ENCODE results near the gene ALG8. TPM values are rescaled to one million over a fixed set of nuclear protein-coding genes. Genes with fewer than 3 reads are reported as not detected.

Gene ALG8
- polyA plus RNA-seq, 1 donor (not counting 4 experiments of a cell fraction or from before 2014, with no cell fraction given) = 71.8 TPM

GRCh38 chr11:78150346-78150745 lies 10.9 kb upstream of the ALG8 start:
- no peaks in the 10 kb centered on the region for H4K20me1 ChIP-seq (ENCODE audit: control insufficient read depth, extremely low read depth, insufficient read depth, low read length)
- no peaks in the 10 kb centered on the region for H3K9me3 ChIP-seq (ENCODE audit: control insufficient read depth, low read depth, low read length)
- no peak overlapping the region for H3K27ac ChIP-seq (ENCODE audit: control insufficient read depth, insufficient read depth, low read length)
- dilution Hi-C loops (cut with MboI; ENCODE audit: extremely low pct_ligation_motif_present, low sequenced_read_pairs) = no loop called here
- FAIRE-seq (no peak), DNase-seq (ENCODE audit: low read depth, low spot score) (no peak)
- no peaks in the 10 kb centered on the region for H3K9me1 ChIP-seq (ENCODE audit: control insufficient read depth, extremely low read depth, insufficient read depth, low read length)
- H3K4me3 ChIP-seq (ENCODE audit: control insufficient read depth in 2 of 3, extremely low read depth in 1 of 3, insufficient read depth in 2 of 3, low read depth in 1 of 3, low read length in 3 of 3) = no peak overlapping the region
- H3K36me3 ChIP-seq (ENCODE audit: control insufficient read depth in 2 of 2, extremely low read depth in 1 of 2, insufficient read depth in 2 of 2, low read length in 2 of 2) = no peaks in the 10 kb centered on the region
- TF ChIP-seq EZH2 (IDR thresholded peaks at IDR 0.05; ENCODE audit: low read length) (no peak), CTCF (optimal IDR thresholded peaks at IDR 0.05 in 1 of 3, IDR thresholded peaks at IDR 0.05 in 1 of 3, conservative IDR thresholded peaks at IDR 0.05 in 1 of 3; ENCODE audit: extremely low read depth in 1 of 3, insufficient read depth in 2 of 3, low read length in 3 of 3) (no peak)
- no peaks in the 10 kb centered on the region for H3K79me2 ChIP-seq (ENCODE audit: control insufficient read depth, insufficient read depth, low read length)
- no peaks in the 10 kb centered on the region for H3K27me3 ChIP-seq (ENCODE audit: control insufficient read depth, extremely low read depth, insufficient read depth, low read length)
- no peak overlapping the region for H2AFZ ChIP-seq (ENCODE audit: control insufficient read depth, low read length)
- no peaks in the 10 kb centered on the region for H3K4me1 ChIP-seq (ENCODE audit: control insufficient read depth, extremely low read depth, insufficient read depth, low read length)
- no peak overlapping the region for H3K4me2 ChIP-seq (ENCODE audit: control insufficient read depth, extremely low read depth, insufficient read depth, low read depth, low read length)
- no peak overlapping the region for H3K9ac ChIP-seq (ENCODE audit: control insufficient read depth, extremely low read depth, insufficient read depth, low read length)

- Histone ChIP-seq H3K4me1 (ENCODE audit: control insufficient read depth, extremely low read depth, insufficient read depth, low read length) (no peaks in the 10 kb centered on the region), H3K9me1 (ENCODE audit: control insufficient read depth, extremely low read depth, insufficient read depth, low read length) (no peaks in the 10 kb centered on the region), H3K4me3 (ENCODE audit: control insufficient read depth in 2 of 3, extremely low read depth in 1 of 3, insufficient read depth in 2 of 3, low read depth in 1 of 3, low read length in 3 of 3) (no peak overlapping the region), H3K4me2 (ENCODE audit: control insufficient read depth, extremely low read depth, insufficient read depth, low read depth, low read length) (no peak overlapping the region), H3K9me3 (ENCODE audit: control insufficient read depth, low read depth, low read length) (no peaks in the 10 kb centered on the region), H3K27me3 (ENCODE audit: control insufficient read depth, extremely low read depth, insufficient read depth, low read length) (no peaks in the 10 kb centered on the region), H2AFZ (ENCODE audit: control insufficient read depth, low read length) (no peak overlapping the region), H3K27ac (ENCODE audit: control insufficient read depth, insufficient read depth, low read length) (no peak overlapping the region), H3K79me2 (ENCODE audit: control insufficient read depth, insufficient read depth, low read length) (no peaks in the 10 kb centered on the region), H4K20me1 (ENCODE audit: control insufficient read depth, extremely low read depth, insufficient read depth, low read length) (no peaks in the 10 kb centered on the region), H3K9ac (ENCODE audit: control insufficient read depth, extremely low read depth, insufficient read depth, low read length) (no peak overlapping the region), H3K36me3 (ENCODE audit: control insufficient read depth in 2 of 2, extremely low read depth in 1 of 2, insufficient read depth in 2 of 2, low read length in 2 of 2) (no peaks in the 10 kb centered on the region)
- no peak for DNase-seq (ENCODE audit: low read depth, low spot score)
- no peak for FAIRE-seq
- TF ChIP-seq EZH2 (IDR thresholded peaks at IDR 0.05; ENCODE audit: low read length) (no peak), CTCF (optimal IDR thresholded peaks at IDR 0.05 in 1 of 3, IDR thresholded peaks at IDR 0.05 in 1 of 3, conservative IDR thresholded peaks at IDR 0.05 in 1 of 3; ENCODE audit: extremely low read depth in 1 of 3, insufficient read depth in 2 of 3, low read length in 3 of 3) (peak in 1 of 3 experiments; percentile 33)
- dilution Hi-C loops (cut with MboI; ENCODE audit: extremely low pct_ligation_motif_present, low sequenced_read_pairs) = no loop called here
Measured at GRCh38 chr11:78149646-78150045, 10.2 kb upstream of the ALG8 start.

All from keratinocyte (primary cell).